GM11168 (cell line): ENCODE data around the gene NCAPD2.

Experiments used
- in situ Hi-C: fragments of 300-500 bp; cut with MboI; formaldehyde crosslinking; loops from one replicate; pipeline ENCODE4 v1.12.0; 2022; ENCODE audit warnings: low sequenced_read_pairs; ENCODE audit not compliant: unreplicated experiment

The NCAPD2 gene

GRCh38 chr12:6530576-6531260, 36.8 kb downstream of the NCAPD2 start:
- in situ Hi-C loops, result loop anchor here (25.0 kb wide), 1 partner anchor 118 kb away; no protein-coding TSS in a partner anchor

- in situ Hi-C loops, result loop anchor here (25.0 kb wide), 1 partner anchor 120 kb away; no protein-coding TSS in a partner anchor
Observed at GRCh38 chr12:6532051-6532926, 38.4 kb downstream of the NCAPD2 start.

GRCh38 chr12:6532927-6533652, 39.2 kb downstream of the NCAPD2 start:
- in situ Hi-C loops, result loop anchor here (25.0 kb wide), 1 partner anchor 121 kb away; no protein-coding TSS in a partner anchor

- in situ Hi-C loops, result loop anchor here (25.0 kb wide), 1 partner anchor 121 kb away; no protein-coding TSS in a partner anchor
Observed at GRCh38 chr12:6533653-6533922, 39.7 kb downstream of the NCAPD2 start.

- in situ Hi-C loops, result loop anchor here (25.0 kb wide), 1 partner anchor 122 kb away; no protein-coding TSS in a partner anchor
Observed at GRCh38 chr12:6533923-6534694, 40.2 kb downstream of the NCAPD2 start, which contains the start of gene GAPDH. Gene GAPDH (plus strand): TSS chr12:6534517. CDS start chr12:6534833, 316 bp downstream.

- in situ Hi-C loops, result loop anchor here (25.0 kb wide), 1 partner anchor 122 kb away; no protein-coding TSS in a partner anchor
Observed at GRCh38 chr12:6534695-6534944, 40.7 kb downstream of the NCAPD2 start.

GRCh38 chr12:6534945-6535696, 41.2 kb downstream of the NCAPD2 start:
- in situ Hi-C loops, result loop anchor here (25.0 kb wide), 1 partner anchor 123 kb away; no protein-coding TSS in a partner anchor

- in situ Hi-C loops, result loop anchor here (25.0 kb wide), 1 partner anchor 123 kb away; no protein-coding TSS in a partner anchor
Observed at GRCh38 chr12:6535697-6535946, 41.7 kb downstream of the NCAPD2 start.

GRCh38 chr12:6535960-6536847, 42.3 kb downstream of the NCAPD2 start:
- in situ Hi-C loops, result loop anchor here (25.0 kb wide), 1 partner anchor 124 kb away; no protein-coding TSS in a partner anchor

GRCh38 chr12:6536894-6537579, 43.1 kb downstream of the NCAPD2 start:
- in situ Hi-C loops, result loop anchor here (25.0 kb wide), 1 partner anchor 125 kb away; no protein-coding TSS in a partner anchor

GRCh38 chr12:6537580-6538419, 43.9 kb downstream of the NCAPD2 start:
- in situ Hi-C loops, result loop anchor here (25.0 kb wide), 1 partner anchor 125 kb away; no protein-coding TSS in a partner anchor

- in situ Hi-C loops, result loop anchor here (25.0 kb wide), 1 partner anchor 126 kb away; no protein-coding TSS in a partner anchor
Observed at GRCh38 chr12:6538420-6539313, 44.8 kb downstream of the NCAPD2 start.

GRCh38 chr12:6539314-6539682, 45.4 kb downstream of the NCAPD2 start:
- in situ Hi-C loops, result loop anchor here (25.0 kb wide), 1 partner anchor 127 kb away; no protein-coding TSS in a partner anchor

- in situ Hi-C loops, result loop anchor here (25.0 kb wide), 1 partner anchor 127 kb away; no protein-coding TSS in a partner anchor
Observed at GRCh38 chr12:6539707-6540134, 45.8 kb downstream of the NCAPD2 start.

- in situ Hi-C loops, result loop anchor here (25.0 kb wide), 1 partner anchor 128 kb away; no protein-coding TSS in a partner anchor
Observed at GRCh38 chr12:6540181-6540877, 46.4 kb downstream of the NCAPD2 start.
